Naive B cell (primary cell): Measurements from ENCODE around the gene TCF21. TPM values are rescaled to one million over a fixed set of nuclear protein-coding genes. Genes with fewer than 3 reads are reported as not detected.
"Not testable (repeated sequence)": the region's sequence is repeated elsewhere in the genome, so short reads cannot be mapped to it uniquely, and the experiment has no call there.

ENCODE experiments used
- ATAC-seq, 2 donors: fragments of 150-1000 bp; cut with Tn5 transposase; 2 replicates each; pipeline ENCODE4 v1.10.0; 2021; ENCODE audit warnings: low read depth in 2 of 2, mild to moderate bottlenecking in 2 of 2, moderate library complexity in 2 of 2
- DNase-seq: peaks from one replicate; pipeline ENCODE4 v3.0.0; 2022
- H3K27ac Mint-ChIP-seq, 6 donors: one replicate each; pipeline ENCODE4 v1.8.0; 2020 to 2022; ENCODE audit warnings: mild to moderate bottlenecking in 6 of 6, mixed read lengths in 6 of 6, moderate library complexity in 5 of 6, inconsistent platforms in 2 of 6
- H3K27me3 Mint-ChIP-seq, 3 donors: one replicate each; pipeline ENCODE4 v1.8.0; 2021 to 2022; ENCODE audit warnings: mixed read lengths in 3 of 3, mild to moderate bottlenecking in 1 of 3
- H3K36me3 Mint-ChIP-seq, 2 donors: one replicate each; pipeline ENCODE4 v1.8.0; 2020 to 2022; ENCODE audit warnings: mixed read lengths in 2 of 2, inconsistent platforms in 1 of 2, mild to moderate bottlenecking in 1 of 2
- H3K4me1 Mint-ChIP-seq, 3 donors: one replicate each; pipeline ENCODE4 v1.8.0; 2020 to 2022; ENCODE audit warnings: mixed read lengths in 3 of 3, inconsistent platforms in 1 of 3, mild to moderate bottlenecking in 1 of 3, moderate library complexity in 1 of 3
- H3K4me3 Mint-ChIP-seq, 8 donors: one replicate each; pipeline ENCODE4 v1.8.0; 2020 to 2022; ENCODE audit warnings: mild to moderate bottlenecking in 8 of 8, mixed read lengths in 8 of 8, moderate library complexity in 8 of 8, inconsistent platforms in 2 of 8
- H3K9me3 Mint-ChIP-seq, 7 donors: one replicate each; pipeline ENCODE4 v1.8.0; 2020 to 2022; ENCODE audit warnings: mixed read lengths in 7 of 7, mild to moderate bottlenecking in 5 of 7, inconsistent platforms in 2 of 7, moderate library complexity in 1 of 7
- polyA plus RNA-seq, 6 donors: library from polyadenylated mRNA; unstranded; fragments of 300-500 nt; fragmentation: Illumina TruSeq; gene quantifications; one replicate each; pipeline ENCODE4 v1.2.3, GENCODE V29; 2021; ENCODE audit warnings: low read depth in 6 of 6

TCF21 gene
- polyA plus RNA-seq, 6 donors from 2014 or later = not detected

DNA sequence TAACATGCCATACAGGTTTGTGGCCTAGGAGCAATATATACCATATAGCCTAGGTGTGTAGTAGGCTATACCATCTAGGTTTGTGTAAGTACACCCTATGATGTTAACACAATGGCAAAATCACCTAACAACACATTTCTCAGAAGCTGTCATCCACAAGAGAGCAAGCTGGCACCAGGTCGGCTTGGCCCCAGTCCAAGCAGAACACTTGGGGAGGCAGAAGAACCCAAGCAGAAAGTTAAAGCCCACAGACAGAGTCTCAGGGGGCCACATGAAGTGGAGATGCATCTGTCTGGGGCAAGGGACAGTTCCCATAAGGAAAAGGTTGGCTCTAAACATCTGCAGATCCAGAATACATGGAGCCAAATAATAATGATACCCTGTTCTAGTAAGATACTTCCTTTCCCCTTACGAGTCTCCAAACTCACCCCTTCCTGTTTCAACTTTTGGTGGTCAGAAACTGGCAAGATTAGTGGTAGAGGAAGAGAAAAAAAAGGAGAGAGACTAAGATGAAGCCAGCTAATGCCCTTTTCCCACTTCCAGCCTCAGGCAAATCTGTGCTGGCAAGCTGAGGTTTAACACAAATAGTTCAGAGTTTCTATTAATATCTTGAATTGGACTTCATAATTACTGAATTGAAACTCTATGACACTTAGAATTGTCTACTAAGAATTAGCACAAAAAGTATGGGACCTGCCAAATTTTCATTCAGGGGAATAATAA is 29.5 kb downstream of the TCF21 start:
- ATAC-seq (no peak), DNase-seq (no peak)
- Mint-ChIP-seq H3K9me3 (no peaks in the 10 kb centered on the region), H3K4me3 (no peak overlapping the region), H3K4me1 (peaks cover 0 to 6% (median 5%) of the 10 kb centered on the region in 3 donors), H3K27me3 (peaks cover 20 to 32% (median 25%) of the 10 kb centered on the region in 3 donors), H3K27ac (peak overlapping the region in 1 of 6 donors; percentile 30), H3K36me3 (no peaks in the 10 kb centered on the region)

DNA sequence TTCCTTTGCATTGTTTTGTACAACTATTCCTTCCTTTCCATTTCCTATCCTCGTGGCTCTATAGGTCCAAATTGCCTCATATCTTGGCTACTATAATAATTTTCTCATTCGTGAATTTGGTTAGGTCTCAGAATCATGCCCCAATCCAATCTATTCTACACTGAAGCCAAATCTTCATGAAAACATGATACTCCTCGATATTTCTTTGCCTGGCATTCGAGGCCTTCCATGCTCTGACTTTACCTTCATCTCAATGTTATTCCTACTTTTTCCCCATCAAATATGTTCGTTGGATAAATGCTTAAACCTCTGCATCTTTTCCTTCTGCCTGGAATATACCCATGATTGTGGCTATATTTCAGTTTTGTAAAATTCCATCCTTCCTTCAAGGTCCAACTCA is 30.4 kb downstream of the TCF21 start:
- peaks cover 0 to 6% (median 5%) of the 10 kb centered on the region in 3 donors for H3K4me1 Mint-ChIP-seq
- no peaks in the 10 kb centered on the region for H3K9me3 Mint-ChIP-seq
- no peak for ATAC-seq
- H3K27me3 Mint-ChIP-seq = peaks cover 18 to 35% (median 22%) of the 10 kb centered on the region in 3 donors
- H3K36me3 Mint-ChIP-seq = no peaks in the 10 kb centered on the region
- H3K4me3 Mint-ChIP-seq = no peak overlapping the region
- peak overlapping the region in 1 of 6 donors; percentile 3 for H3K27ac Mint-ChIP-seq
- no peak for DNase-seq

DNA sequence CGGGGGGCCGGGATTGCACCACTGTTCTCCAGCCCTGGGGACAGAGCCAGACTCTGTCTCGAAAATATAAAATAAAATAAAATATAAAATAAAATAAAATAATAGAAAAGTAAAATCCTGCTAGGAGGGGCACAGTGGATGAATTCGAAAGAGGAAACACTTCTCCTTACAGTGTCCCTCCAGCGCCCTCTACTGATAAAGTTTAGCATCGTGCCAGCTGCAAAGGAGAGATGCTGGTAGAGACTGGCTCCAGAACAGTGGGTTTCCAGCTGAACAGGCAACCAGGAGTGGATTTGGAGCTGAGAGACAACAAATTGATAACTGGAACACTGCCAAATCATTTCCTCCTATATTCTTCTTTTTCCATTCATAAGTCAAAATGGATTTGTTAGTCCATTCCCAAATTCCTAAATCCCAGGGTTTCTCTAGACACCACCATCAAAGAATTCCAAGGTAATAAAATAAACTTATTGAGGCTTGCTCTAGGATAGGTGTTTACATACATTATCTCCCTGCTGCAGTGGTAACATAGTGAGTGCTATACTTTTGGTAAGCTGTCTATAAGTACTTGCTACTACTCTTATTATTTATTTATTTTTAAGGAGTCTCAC is 32.4 kb downstream of the TCF21 start:
- Mint-ChIP-seq H3K4me3 (no peak overlapping the region), H3K27me3 (peaks cover 27 to 38% (median 28%) of the 10 kb centered on the region in 3 donors), H3K9me3 (no peaks in the 10 kb centered on the region), H3K27ac (no peak overlapping the region), H3K4me1 (peaks cover 0 to 6% (median 5%) of the 10 kb centered on the region in 3 donors), H3K36me3 (no peaks in the 10 kb centered on the region)
- DNase-seq (peak; percentile 59), ATAC-seq (peak; percentile 59 to 76)

DNA sequence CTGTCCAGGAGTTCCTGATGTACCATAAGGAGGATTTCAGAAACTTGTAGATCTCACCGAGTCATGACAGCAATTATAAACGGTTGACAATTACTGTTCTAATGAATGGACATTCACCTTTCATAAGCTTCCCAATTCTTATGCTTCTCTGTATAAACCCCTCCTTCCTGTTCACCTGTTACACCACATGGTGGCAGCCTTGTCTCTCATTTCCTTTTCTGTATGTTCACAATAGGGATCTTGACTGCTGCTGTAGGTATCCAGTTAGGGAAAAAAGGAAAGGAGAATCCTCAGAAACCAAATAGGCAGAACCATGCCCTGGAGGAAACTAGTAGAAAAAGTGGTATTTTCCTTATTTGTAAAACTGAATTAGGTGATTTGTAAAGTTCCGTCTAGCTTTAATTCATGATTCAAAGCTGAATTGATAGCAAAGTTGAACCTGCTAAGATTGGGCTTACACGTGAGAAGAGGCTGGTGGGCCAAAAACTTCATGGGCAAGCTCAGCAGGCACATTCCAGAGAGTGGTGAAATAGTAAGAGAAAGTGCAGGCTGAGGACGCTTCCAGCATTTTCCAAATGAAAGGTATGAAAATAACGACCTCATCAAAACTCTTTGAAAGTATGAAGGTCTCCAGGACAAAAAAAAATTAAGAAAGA is 35.2 kb downstream of the TCF21 start:
- H3K27me3 Mint-ChIP-seq = peaks cover 25 to 39% (median 36%) of the 10 kb centered on the region in 3 donors
- no peaks in the 10 kb centered on the region for H3K36me3 Mint-ChIP-seq
- H3K4me3 Mint-ChIP-seq = no peak overlapping the region
- no peaks in the 10 kb centered on the region for H3K4me1 Mint-ChIP-seq
- DNase-seq (peak; percentile 60), ATAC-seq (peak; percentile 78 to 81)
- H3K9me3 Mint-ChIP-seq = no peaks in the 10 kb centered on the region
- H3K27ac Mint-ChIP-seq = no peak overlapping the region

DNA sequence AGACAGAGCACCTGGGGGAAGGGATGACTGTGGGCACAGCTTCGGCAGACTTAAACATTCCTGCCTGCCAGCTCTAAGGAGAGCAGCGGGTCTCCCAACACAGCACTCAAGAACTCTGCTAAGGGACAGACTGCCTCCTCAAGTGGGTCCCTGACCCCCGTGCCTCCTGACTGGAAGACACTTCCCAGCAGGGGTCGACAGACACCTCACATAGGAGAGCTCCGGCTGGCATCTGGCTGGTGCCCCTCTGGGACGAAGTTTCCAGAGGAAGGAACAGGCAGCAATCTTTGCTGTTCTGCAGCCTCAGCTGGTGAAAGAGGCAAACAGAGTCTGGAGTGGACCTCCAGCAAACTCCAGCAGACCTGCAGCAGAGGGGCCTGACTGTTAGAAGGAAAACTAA is 42.3 kb downstream of the TCF21 start:
- Mint-ChIP-seq H3K9me3 (peaks cover 7 to 31% (median 18%) of the 10 kb centered on the region in 7 donors), H3K36me3 (peaks cover 5 to 24% of the 10 kb centered on the region in 2 donors), H3K27ac (peak overlapping the region in 1 of 6 donors; percentile 54), H3K27me3 (peaks cover 11 to 45% (median 15%) of the 10 kb centered on the region in 3 donors)
- DNase-seq, H3K4me1 Mint-ChIP-seq, ATAC-seq, H3K4me3 Mint-ChIP-seq: not testable (repeated sequence)

DNA sequence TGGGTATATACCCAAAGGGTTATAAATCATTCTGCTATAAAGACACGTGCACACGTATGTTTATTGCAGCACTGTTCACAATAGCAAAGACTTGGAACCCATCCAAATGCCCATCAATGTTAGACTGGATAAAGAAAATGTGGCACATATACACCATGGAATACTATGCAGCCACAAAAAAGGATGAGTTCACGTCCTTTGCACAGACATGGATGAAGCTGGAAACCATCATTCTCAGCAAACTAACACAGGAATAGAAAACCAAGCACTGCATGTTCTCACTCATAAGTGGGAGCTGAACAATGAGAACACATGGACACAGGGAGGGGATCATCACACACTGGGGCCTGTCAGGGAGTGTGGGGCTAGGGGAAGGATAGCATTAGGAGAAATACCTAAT is 47.4 kb downstream of the TCF21 start:
- H3K4me1 Mint-ChIP-seq, ATAC-seq: not testable (repeated sequence)
- H3K36me3 Mint-ChIP-seq = peaks cover 5 to 24% of the 10 kb centered on the region in 2 donors

DNA sequence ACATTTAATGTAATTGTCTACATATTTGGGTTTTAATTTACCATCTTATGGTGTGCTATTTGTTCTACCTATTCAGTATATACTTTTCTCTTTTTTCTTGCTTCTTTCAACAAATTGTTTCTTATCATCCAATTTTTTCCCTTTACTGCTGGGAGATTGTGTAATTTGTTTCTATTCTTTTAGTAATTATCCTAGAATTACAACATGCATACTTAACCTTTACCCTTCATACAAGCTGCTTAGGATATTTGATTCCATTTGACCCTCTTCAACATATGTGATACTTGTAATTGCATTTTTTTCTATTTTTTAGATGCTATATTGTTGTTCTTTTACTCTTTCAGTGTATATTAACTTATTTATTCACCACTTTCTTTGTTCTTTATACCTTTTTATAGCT is 49.0 kb downstream of the TCF21 start:
- Mint-ChIP-seq H3K4me3 (no peak overlapping the region), H3K36me3 (peaks cover 5 to 11% of the 10 kb centered on the region in 2 donors), H3K27me3 (peaks cover 28 to 38% (median 35%) of the 10 kb centered on the region in 3 donors), H3K9me3 (peaks cover 7 to 29% (median 16%) of the 10 kb centered on the region in 7 donors), H3K4me1 (no peaks in the 10 kb centered on the region), H3K27ac (no peak overlapping the region)
- ATAC-seq (no peak), DNase-seq (no peak)

More for the DNA sequence above, 47.4 kb downstream of the TCF21 start:
- H3K27ac Mint-ChIP-seq, DNase-seq, H3K4me3 Mint-ChIP-seq: not testable (repeated sequence)
- H3K9me3 Mint-ChIP-seq = peaks cover 7 to 33% (median 18%) of the 10 kb centered on the region in 7 donors
- H3K27me3 Mint-ChIP-seq = peaks cover 19 to 46% (median 30%) of the 10 kb centered on the region in 3 donors

DNA sequence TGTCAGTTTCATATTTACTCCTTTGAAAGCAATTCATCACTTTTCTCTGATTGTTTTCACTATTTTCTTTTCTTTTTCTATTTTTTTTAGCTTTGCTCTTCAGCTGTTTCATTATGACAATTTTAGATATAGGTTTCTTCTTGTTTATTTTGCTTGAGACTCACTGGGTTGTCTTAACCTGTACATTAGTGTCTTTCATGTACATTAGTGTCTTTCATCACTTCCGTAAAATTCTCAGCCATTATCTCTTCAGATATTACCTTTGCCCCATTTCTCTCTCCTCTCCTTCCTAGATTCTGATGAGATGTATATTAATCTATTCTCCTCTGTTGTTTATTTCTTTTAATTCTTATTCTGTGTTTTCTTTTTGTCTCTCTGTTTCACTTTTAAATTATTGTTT is 49.6 kb downstream of the TCF21 start:
- Mint-ChIP-seq H3K27ac (no peak overlapping the region), H3K27me3 (peaks cover 28 to 35% (median 33%) of the 10 kb centered on the region in 3 donors), H3K9me3 (peaks cover 2 to 23% (median 10%) of the 10 kb centered on the region in 7 donors), H3K4me1 (no peaks in the 10 kb centered on the region), H3K36me3 (peaks cover 1 to 5% of the 10 kb centered on the region in 2 donors), H3K4me3 (no peak overlapping the region)
- no peak for DNase-seq
- no peak for ATAC-seq

DNA sequence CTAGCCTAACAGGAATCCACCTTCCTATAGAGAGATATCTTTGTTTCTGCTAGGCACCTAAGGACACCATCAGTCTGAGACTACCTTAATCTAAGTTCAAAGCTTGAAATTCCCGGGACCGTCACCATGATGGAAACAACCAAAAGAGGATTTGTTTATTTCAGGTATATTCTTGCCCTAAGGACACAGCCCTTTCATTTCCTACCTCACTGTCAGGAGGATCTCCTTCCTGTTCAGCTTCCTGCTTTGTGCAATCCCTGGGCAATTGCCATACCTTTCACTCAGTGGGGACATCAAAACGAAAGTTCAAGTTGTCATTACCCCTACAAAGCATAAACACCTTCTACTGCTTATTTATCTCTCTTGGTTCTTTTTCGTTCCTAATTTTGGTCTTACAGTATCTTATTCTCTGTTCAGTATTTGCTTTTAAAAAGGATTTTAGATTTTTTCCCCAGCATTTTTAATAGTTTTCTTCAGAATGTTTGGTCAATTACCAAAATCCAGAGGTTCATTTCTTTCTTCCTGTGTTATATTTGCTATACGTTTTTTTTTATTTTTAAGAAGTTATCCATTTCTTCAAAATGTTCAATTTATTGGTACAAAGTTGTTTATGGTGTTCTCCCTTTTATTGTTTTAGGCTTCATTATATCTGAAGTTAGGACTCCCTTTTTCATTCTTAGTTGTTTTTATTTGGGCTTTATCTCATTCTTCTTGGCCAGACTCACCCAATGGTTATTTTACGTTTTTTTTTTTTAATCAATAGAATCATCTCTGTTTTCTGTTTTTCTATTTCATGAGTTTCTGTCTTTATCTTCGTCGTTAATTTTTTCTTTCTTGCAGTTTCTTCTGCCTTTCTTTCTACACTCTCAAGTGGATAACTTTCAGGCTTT is 51.1 kb downstream of the TCF21 start:
- Mint-ChIP-seq H3K36me3 (no peaks in the 10 kb centered on the region), H3K27ac (no peak overlapping the region)

More for the DNA sequence above, 51.1 kb downstream of the TCF21 start:
- no peak overlapping the region for H3K4me3 Mint-ChIP-seq
- peaks cover 0 to 10% (median 2%) of the 10 kb centered on the region in 7 donors for H3K9me3 Mint-ChIP-seq
- no peaks in the 10 kb centered on the region for H3K4me1 Mint-ChIP-seq
- no peak for DNase-seq
- no peak for ATAC-seq
- H3K27me3 Mint-ChIP-seq = peaks cover 28 to 40% (median 30%) of the 10 kb centered on the region in 3 donors

Other genes starting within 250 kb of the TCF21 start
- gene TBPL1, start 64.1 kb downstream of the TCF21 start, polyA plus RNA-seq = 100 to 1,000 TPM in 1 of 6 donors, 10 to 100 TPM in 5; 64.4 to 100 (median 76.7) TPM
- gene SLC2A12, start 163.5 kb downstream of the TCF21 start, polyA plus RNA-seq = under 1 TPM in 3 of 6 donors, not detected in 3; 0.10 to 0.11 (median 0.10) TPM